ENCODE data around the gene SAP25. TPM values are rescaled to one million over a fixed set of nuclear protein-coding genes. Genes with fewer than 3 reads are reported as not detected.

The SAP25 gene
- polyA plus RNA-seq, 2 donors: 1.5 to 3.3 TPM

DNA sequence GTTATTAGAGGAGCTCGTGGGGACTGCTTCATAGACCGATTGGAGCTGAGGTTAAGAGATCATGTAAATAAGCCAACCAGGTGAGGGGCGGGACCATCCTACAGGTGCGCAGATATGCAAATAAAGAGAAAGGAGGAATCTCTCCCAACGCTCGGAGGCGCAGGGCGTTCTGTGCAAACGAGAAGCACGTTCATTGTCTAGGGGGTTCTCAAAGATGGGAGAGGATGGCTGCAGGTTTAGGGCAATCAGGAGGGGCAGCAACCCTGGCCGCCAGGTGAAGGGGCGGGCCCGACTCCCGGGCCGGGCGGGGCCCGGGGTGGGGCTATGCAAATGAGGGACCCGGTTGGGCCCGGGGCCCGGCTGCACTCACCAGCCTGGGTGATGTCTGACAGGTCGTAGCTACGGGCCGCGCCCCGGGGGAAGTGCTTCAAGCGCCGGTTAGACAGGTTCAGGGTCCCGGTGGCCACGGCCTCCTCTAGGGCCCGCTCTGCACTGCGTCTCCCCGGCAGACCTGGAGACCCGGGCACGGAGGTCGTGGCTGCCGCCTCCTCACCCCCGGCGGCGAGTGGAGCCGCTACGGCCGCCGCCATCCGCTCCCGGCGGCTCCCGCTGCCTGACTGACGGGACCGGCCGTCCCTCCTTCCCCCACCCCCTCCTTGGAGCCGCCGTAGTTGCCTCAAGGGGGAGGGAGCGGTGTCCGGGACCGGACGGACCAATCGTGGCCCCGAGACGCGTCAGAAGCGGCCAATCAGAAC is 12.0 kb upstream of the SAP25 start, which contains the start of gene LRCH4:
TSS of gene LRCH4 (minus strand) at position 619 of the 755 bp plus-strand sequence. CDS start at position 590, 29 bp downstream.
- Histone ChIP-seq H3K4me3 (ENCODE audit: low read depth in 1 of 2, low read length in 2 of 2) (peak within 1 kb of the TSS; percentile 77 to 78), H3K9me3 (ENCODE audit: control insufficient read depth in 2 of 2, insufficient read depth in 1 of 2, low read depth in 1 of 2, low read length in 1 of 2) (no peaks in the 10 kb centered on the region), H3K27ac (ENCODE audit: low read depth in 2 of 2, low read length in 1 of 2) (peak within 1 kb of the TSS; percentile 99), H3K27me3 (ENCODE audit: control insufficient read depth in 1 of 2, insufficient read depth in 2 of 2, low read length in 2 of 2) (no peaks in the 10 kb centered on the region), H3K36me3 (ENCODE audit: control insufficient read depth in 2 of 2, insufficient read depth in 2 of 2, low read length in 1 of 2) (peaks cover 0 to 17% of the 10 kb centered on the region in 2 donors), H3K4me1 (ENCODE audit: control insufficient read depth in 2 of 2, insufficient read depth in 2 of 2, low read length in 1 of 2) (peaks cover 14 to 34% of the 10 kb centered on the region in 2 donors)
- 0% methylated on average over 34 to 61 of the region's 61 CpGs for WGBS, 2 donors

- peak overlapping the region; percentile 77 to 78 for H3K4me3 ChIP-seq (ENCODE audit: low read depth in 1 of 2, low read length in 2 of 2)
- peak overlapping the region; percentile 99 for H3K27ac ChIP-seq (ENCODE audit: low read depth in 2 of 2, low read length in 1 of 2)
- H3K4me1 ChIP-seq (ENCODE audit: control insufficient read depth in 2 of 2, insufficient read depth in 2 of 2, low read length in 1 of 2): peaks cover 14 to 36% of the 10 kb centered on the region in 2 donors
- peaks cover 0 to 25% of the 10 kb centered on the region in 2 donors for H3K36me3 ChIP-seq (ENCODE audit: control insufficient read depth in 2 of 2, insufficient read depth in 2 of 2, low read length in 1 of 2)
- WGBS, 2 donors: 2 to 4% methylated on average over 20 of the region's 20 CpGs
- H3K27me3 ChIP-seq (ENCODE audit: control insufficient read depth in 1 of 2, insufficient read depth in 2 of 2, low read length in 2 of 2): no peaks in the 10 kb centered on the region
- no peaks in the 10 kb centered on the region for H3K9me3 ChIP-seq (ENCODE audit: control insufficient read depth in 2 of 2, insufficient read depth in 1 of 2, low read depth in 1 of 2, low read length in 1 of 2)
These were observed 11.2 kb upstream of the SAP25 start for GRCh38 chr7:100584683-100585510.

DNA sequence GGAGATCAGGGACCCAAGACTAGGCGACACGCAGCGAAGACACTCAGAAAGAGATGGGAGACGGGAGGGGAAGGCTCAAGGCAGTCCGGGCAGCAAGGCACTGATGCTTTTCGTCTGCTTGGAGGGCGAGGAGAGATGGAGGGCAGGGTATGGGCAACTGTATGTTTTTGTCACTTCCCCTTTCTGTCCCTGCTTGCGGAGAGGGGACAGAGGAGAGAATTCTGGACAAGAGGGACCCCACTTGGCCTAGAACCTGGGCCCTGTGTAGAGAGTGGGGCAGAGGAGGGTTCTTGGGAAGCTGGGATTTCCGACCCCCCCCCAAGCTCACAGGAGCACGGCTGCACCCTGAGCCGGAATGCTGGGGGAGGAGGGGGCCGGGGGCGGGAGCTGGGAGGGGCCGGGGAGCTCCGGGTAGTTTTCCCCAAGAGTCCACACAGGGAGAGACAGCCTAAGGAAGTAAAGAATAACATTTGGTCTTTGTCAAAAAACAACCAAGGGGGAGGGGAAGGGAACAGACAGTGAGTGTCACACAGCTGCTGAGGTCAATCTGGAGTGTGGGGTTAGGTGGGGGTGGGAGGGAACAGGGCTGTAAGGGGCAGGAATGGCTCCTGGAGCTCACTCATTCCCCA is 10.5 kb upstream of the SAP25 start:
- peaks cover 0 to 29% of the 10 kb centered on the region in 2 donors for H3K36me3 ChIP-seq (ENCODE audit: control insufficient read depth in 2 of 2, insufficient read depth in 2 of 2, low read length in 1 of 2)
- peaks cover 14 to 36% of the 10 kb centered on the region in 2 donors for H3K4me1 ChIP-seq (ENCODE audit: control insufficient read depth in 2 of 2, insufficient read depth in 2 of 2, low read length in 1 of 2)
- peak overlapping the region; percentile 77 to 78 for H3K4me3 ChIP-seq (ENCODE audit: low read depth in 1 of 2, low read length in 2 of 2)
- WGBS, 2 donors: 32 to 38% methylated on average over 15 of the region's 15 CpGs
- no peaks in the 10 kb centered on the region for H3K27me3 ChIP-seq (ENCODE audit: control insufficient read depth in 1 of 2, insufficient read depth in 2 of 2, low read length in 2 of 2)
- no peaks in the 10 kb centered on the region for H3K9me3 ChIP-seq (ENCODE audit: control insufficient read depth in 2 of 2, insufficient read depth in 1 of 2, low read depth in 1 of 2, low read length in 1 of 2)
- peak overlapping the region; percentile 99 for H3K27ac ChIP-seq (ENCODE audit: low read depth in 2 of 2, low read length in 1 of 2)

GRCh38 chr7:100583132-100584053 is 9.7 kb upstream of the SAP25 start:
- 32 to 38% methylated on average over 23 of the region's 23 CpGs for WGBS, 2 donors
- H3K9me3 ChIP-seq (ENCODE audit: control insufficient read depth in 2 of 2, insufficient read depth in 1 of 2, low read depth in 1 of 2, low read length in 1 of 2): no peaks in the 10 kb centered on the region
- H3K27ac ChIP-seq (ENCODE audit: low read depth in 2 of 2, low read length in 1 of 2): peak overlapping the region; percentile 85 to 99
- peaks cover 0 to 36% of the 10 kb centered on the region in 2 donors for H3K36me3 ChIP-seq (ENCODE audit: control insufficient read depth in 2 of 2, insufficient read depth in 2 of 2, low read length in 1 of 2)
- H3K4me1 ChIP-seq (ENCODE audit: control insufficient read depth in 2 of 2, insufficient read depth in 2 of 2, low read length in 1 of 2): peaks cover 14 to 36% of the 10 kb centered on the region in 2 donors
- H3K27me3 ChIP-seq (ENCODE audit: control insufficient read depth in 1 of 2, insufficient read depth in 2 of 2, low read length in 2 of 2): no peaks in the 10 kb centered on the region
- H3K4me3 ChIP-seq (ENCODE audit: low read depth in 1 of 2, low read length in 2 of 2): peak overlapping the region; percentile 36 to 77

GRCh38 chr7:100582650-100583049 is 8.9 kb upstream of the SAP25 start:
- no peaks in the 10 kb centered on the region for H3K27me3 ChIP-seq (ENCODE audit: control insufficient read depth in 1 of 2, insufficient read depth in 2 of 2, low read length in 2 of 2)
- H3K4me3 ChIP-seq (ENCODE audit: low read depth in 1 of 2, low read length in 2 of 2): peak overlapping the region; percentile 17 to 18
- peaks cover 0 to 44% of the 10 kb centered on the region in 2 donors for H3K36me3 ChIP-seq (ENCODE audit: control insufficient read depth in 2 of 2, insufficient read depth in 2 of 2, low read length in 1 of 2)
- no peaks in the 10 kb centered on the region for H3K9me3 ChIP-seq (ENCODE audit: control insufficient read depth in 2 of 2, insufficient read depth in 1 of 2, low read depth in 1 of 2, low read length in 1 of 2)
- H3K4me1 ChIP-seq (ENCODE audit: control insufficient read depth in 2 of 2, insufficient read depth in 2 of 2, low read length in 1 of 2): peaks cover 14 to 36% of the 10 kb centered on the region in 2 donors
- H3K27ac ChIP-seq (ENCODE audit: low read depth in 2 of 2, low read length in 1 of 2): peak overlapping the region; percentile 85 to 99
- WGBS, 2 donors: 62 to 70% methylated on average over 11 of the region's 11 CpGs

DNA sequence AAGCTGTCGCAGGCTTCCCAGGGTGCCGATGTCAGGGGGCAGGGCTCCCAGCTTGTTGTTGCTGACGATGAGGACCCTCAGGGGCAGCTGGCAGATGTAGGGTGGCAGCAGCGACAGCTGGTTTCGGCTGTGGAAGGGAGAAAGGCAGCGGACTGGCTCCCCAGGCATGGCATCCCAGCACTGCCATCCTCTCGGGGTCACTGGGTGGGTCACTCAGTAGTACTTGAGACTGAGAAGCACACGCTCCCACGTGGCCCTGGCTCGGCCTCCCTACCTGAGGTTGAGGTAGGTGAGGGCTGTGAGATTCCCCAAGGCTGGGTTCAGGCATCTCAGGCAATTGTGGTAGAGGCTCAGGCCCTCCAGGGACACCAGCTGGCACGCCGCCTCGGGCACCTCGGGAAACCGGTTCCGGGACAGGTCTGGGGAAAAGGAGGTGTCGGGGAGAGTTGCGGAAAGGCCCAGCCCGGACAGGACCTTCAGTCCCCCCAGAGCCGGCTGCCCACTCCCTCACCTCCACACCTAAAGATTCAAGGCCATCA is 8.4 kb upstream of the SAP25 start:
- Histone ChIP-seq H3K36me3 (ENCODE audit: control insufficient read depth in 2 of 2, insufficient read depth in 2 of 2, low read length in 1 of 2) (peaks cover 0 to 49% of the 10 kb centered on the region in 2 donors), H3K4me3 (ENCODE audit: low read depth in 1 of 2, low read length in 2 of 2) (peak overlapping the region; percentile 17 to 18), H3K4me1 (ENCODE audit: control insufficient read depth in 2 of 2, insufficient read depth in 2 of 2, low read length in 1 of 2) (peaks cover 14 to 36% of the 10 kb centered on the region in 2 donors), H3K27ac (ENCODE audit: low read depth in 2 of 2, low read length in 1 of 2) (peak overlapping the region; percentile 85 to 99), H3K27me3 (ENCODE audit: control insufficient read depth in 1 of 2, insufficient read depth in 2 of 2, low read length in 2 of 2) (no peaks in the 10 kb centered on the region), H3K9me3 (ENCODE audit: control insufficient read depth in 2 of 2, insufficient read depth in 1 of 2, low read depth in 1 of 2, low read length in 1 of 2) (no peaks in the 10 kb centered on the region)
- WGBS, 2 donors: 61 to 63% methylated on average over 20 of the region's 20 CpGs

DNA sequence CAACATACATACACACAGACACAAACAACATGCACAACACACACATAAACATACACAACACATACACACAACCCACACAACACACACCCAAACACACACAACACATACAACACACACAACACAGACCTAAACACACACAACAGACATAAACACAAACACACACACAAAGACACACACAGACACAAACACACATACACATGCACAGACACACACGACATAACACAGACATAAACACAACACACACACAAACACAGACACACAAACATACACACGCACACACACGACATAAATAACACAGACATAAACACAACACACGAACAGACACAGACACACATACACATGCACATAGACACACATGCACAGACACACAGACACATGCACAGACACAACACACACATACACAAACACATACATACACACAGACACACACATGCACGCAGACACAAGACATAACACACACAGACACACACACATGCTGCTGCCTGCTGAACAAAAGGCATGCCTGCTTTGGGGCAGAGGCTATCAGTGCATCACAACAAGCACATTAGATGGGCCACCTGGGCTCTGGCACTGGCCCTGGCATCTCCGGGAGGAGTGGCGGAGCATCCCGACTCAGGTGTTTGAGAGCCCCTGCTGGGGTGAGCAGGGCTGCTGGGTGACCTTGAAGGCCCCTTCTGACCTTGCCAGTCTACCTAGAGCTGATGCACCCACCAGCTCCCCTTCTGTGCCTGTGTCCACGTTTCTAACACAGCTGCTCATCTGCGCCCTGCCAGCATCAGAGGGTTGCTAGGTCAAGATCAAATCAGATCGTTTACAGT is 7.0 kb upstream of the SAP25 start:
- 78 to 85% methylated on average over 11 of the region's 11 CpGs for WGBS, 2 donors
- H3K4me1 ChIP-seq (ENCODE audit: control insufficient read depth in 2 of 2, insufficient read depth in 2 of 2, low read length in 1 of 2): peaks cover 14 to 36% of the 10 kb centered on the region in 2 donors
- H3K36me3 ChIP-seq (ENCODE audit: control insufficient read depth in 2 of 2, insufficient read depth in 2 of 2, low read length in 1 of 2): peaks cover 10 to 63% of the 10 kb centered on the region in 2 donors
- no peak overlapping the region for H3K27ac ChIP-seq (ENCODE audit: low read depth in 2 of 2, low read length in 1 of 2)
- H3K27me3 ChIP-seq (ENCODE audit: control insufficient read depth in 1 of 2, insufficient read depth in 2 of 2, low read length in 2 of 2): no peaks in the 10 kb centered on the region
- H3K9me3 ChIP-seq (ENCODE audit: control insufficient read depth in 2 of 2, insufficient read depth in 1 of 2, low read depth in 1 of 2, low read length in 1 of 2): no peaks in the 10 kb centered on the region
- no peak overlapping the region for H3K4me3 ChIP-seq (ENCODE audit: low read depth in 1 of 2, low read length in 2 of 2)

Measured in esophagus (tissue), 2 donors.